Adrenal gland (tissue), 12 donors: ENCODE measurements around the gene WWP2. TPM values are rescaled to one million over a fixed set of nuclear protein-coding genes. Genes with fewer than 3 reads are reported as not detected.
A peak's percentile ranks its signal among the peaks of the same experiment; 100 is the strongest.

Source experiments
- DNase-seq, 7 donors: peaks; one replicate each; pipeline ENCODE4 v3.0.0-alpha.2; 2019 to 2020
- H3K27ac ChIP-seq, 5 donors: fragments of 200-600 bp; sonication (generic) in 4 of 5; 1 replicate in 3 of 5; 2 replicates in 2 of 5; pipeline versions ENCODE4 v1.5.1 to v1.8.0; 2016 to 2020; ENCODE audit warnings: mild to moderate bottlenecking in 1 of 5
- H3K27me3 ChIP-seq: fragments of 200-600 bp; 2 replicates; pipeline ENCODE4 v1.8.0; 2021
- H3K36me3 ChIP-seq, 2 donors: fragments of 200-600 bp; replicated peaks in 1 of 2; 1 replicate in 1 of 2; 2 replicates in 1 of 2; pipeline versions ENCODE4 v1.5.1 to v1.8.0; 2018 to 2022
- H3K4me1 ChIP-seq, 2 donors: fragments of 200-600 bp; replicated peaks in 1 of 2; 1 replicate in 1 of 2; 2 replicates in 1 of 2; pipeline versions ENCODE4 v1.5.1 to v1.8.0; 2018 to 2021
- H3K4me3 ChIP-seq, 4 donors: fragments of 200-600 bp; sonication (generic) in 3 of 4; one replicate each; pipeline ENCODE4 v1.5.1; 2016 to 2018
- H3K9me3 ChIP-seq, 3 donors: fragments of 200-600 bp; sonication (generic) in 1 of 3; replicated peaks in 1 of 3; 1 replicate in 2 of 3; 2 replicates in 1 of 3; pipeline versions ENCODE4 v1.5.1 to v1.8.0; 2016 to 2021
- POLR2A ChIP-seq, 2 donors: fragments of 450-650 bp; IDR thresholded peaks; one replicate each; pipeline ENCODE4 v1.6.1; 2017; ENCODE audit warnings: antibody characterized with exemption in 2 of 2, mild to moderate bottlenecking in 2 of 2, moderate library complexity in 1 of 2
- WGBS, 4 donors: extraction: QIAGEN DNeasy Blood & Tissue Kit in 2 of 4; methylation state at CpG; one replicate each; pipeline versions ENCODE4 v1.1.5 to v1.1.7; 2013 to 2017; 5-methylcytosine and 5-hydroxymethylcytosine counted together
- intact Hi-C, 2 donors: fragments of 100-400 bp; cut with DNase I; formaldehyde crosslinking; loops; one replicate each; pipeline versions ENCODE4 v1.14.1 to v1.15.0; 2022 to 2023
- polyA plus RNA-seq, 3 donors: library from polyadenylated mRNA; stranded (reverse); fragments of 200-250 nt in 2 of 3; fragments of 350-450 nt in 1 of 3; fragmentation: Illumina TruSeq in 1 of 3; extraction: RNeasy Lipid Tissue Mini Kit (QIAGEN cat#74804) in 1 of 3; gene quantifications; one replicate each; pipeline ENCODE4 v1.2.3, GENCODE V29; 2013 to 2014
- total RNA-seq, 9 donors: library from RNA; depleted of rRNA in 4 of 9; stranded (reverse); fragments of >200 nt in 4 of 9; fragments of 120-200 nt in 1 of 9; fragmentation: NEBNext Ultra II Directional in 1 of 9; extraction: Animal tissue kit (Norgen Biotek cat#: 25700) in 1 of 9; gene quantifications; one replicate each; pipeline versions ENCODE4 v1.1.0 to v1.2.4, GENCODE V29; 2013 to 2023
- TF ChIP-seq, protein P1 (sequence below), 6 experiments: fragments of 450-650 bp in 4 of 6; fragments of 200-600 bp in 2 of 6; sonication (generic) in 1 of 6; IDR thresholded peaks; 1 replicate in 5 of 6; 2 replicates in 1 of 6; pipeline versions ENCODE4 v1.5.1 to v1.8.0; 2016 to 2021; ENCODE audit warnings: antibody characterized with exemption in 6 of 6, mild to moderate bottlenecking in 2 of 6, moderate library complexity in 1 of 6
- donor health status: healthy with polysubstance abuse.
- donor health status: Bipolar disorder and iron deficiency.
- donor health status: DM: yes; HTN: yes; CAD: no.
- donor health status: DM: no; HTN: no; CAD: no.
- donor health status: DM: no; HTN: no; CAD: no.
- donor health status: DM: yes; HTN: yes; CAD: no.

WWP2 gene
- total and polyA plus RNA-seq, 12 donors = 28.3 to 99.8 (median 72.0) TPM

DNA sequence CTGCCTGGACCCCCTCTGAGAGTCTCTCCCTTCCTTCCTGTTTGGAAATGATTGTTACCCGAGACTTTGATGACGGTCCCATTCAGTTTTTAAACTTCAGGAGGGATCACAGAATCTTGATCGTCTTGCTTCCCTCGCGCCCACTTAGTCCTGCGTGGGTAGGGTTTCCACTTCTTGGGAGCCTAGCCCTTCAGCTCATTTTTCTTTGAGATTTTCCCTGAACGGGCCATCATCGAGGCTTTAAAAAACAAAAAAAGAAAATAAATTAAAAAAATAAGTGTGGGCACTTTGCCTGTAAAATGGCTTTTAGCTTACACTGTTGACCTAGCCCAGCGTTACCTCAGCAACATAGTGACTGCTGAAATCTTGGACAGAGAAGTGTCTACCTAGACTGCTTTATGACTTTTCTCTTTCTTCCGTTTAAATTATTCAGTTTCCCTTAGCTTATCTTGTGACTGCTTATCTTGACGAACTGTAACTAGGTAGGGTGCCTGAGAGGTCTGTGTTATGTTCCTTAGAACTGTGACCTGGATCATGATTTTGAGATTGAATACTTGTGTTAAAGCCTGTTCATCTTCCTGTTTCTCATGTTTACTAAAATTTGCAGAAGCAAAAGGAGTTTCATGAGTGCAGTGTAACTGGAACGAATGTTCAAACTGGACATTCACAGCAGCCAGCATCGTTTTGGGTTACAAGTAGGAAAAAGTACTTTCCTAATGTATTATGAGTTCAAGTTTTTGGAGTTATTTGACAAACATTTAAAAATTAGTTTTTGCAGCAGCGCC is 874 bp downstream of the WWP2 start:
- intact Hi-C loops = no loop called here
- H3K36me3 ChIP-seq = no peaks in the 10 kb centered on the region

DNA sequence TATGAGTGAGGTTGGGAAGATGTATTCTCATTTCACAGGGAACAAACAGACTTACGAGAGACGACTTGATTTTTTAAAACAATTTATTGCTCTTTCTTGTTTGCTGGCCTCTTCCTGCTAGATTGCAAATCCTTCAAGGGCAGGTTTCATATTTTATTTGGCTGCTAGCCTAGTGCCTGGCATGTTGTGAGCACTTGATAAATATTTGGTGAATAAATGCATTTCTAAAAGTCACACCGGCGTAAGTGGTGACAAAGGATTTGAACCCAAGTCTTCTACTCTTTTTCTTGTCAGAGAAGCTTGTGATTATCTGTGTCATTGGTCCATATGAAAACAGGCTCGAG is 1.4 kb downstream of the WWP2 start:
- no peak for TF ChIP-seq POLR2A (IDR thresholded peaks at IDR 0.05)
- TF ChIP-seq, protein P1, sequence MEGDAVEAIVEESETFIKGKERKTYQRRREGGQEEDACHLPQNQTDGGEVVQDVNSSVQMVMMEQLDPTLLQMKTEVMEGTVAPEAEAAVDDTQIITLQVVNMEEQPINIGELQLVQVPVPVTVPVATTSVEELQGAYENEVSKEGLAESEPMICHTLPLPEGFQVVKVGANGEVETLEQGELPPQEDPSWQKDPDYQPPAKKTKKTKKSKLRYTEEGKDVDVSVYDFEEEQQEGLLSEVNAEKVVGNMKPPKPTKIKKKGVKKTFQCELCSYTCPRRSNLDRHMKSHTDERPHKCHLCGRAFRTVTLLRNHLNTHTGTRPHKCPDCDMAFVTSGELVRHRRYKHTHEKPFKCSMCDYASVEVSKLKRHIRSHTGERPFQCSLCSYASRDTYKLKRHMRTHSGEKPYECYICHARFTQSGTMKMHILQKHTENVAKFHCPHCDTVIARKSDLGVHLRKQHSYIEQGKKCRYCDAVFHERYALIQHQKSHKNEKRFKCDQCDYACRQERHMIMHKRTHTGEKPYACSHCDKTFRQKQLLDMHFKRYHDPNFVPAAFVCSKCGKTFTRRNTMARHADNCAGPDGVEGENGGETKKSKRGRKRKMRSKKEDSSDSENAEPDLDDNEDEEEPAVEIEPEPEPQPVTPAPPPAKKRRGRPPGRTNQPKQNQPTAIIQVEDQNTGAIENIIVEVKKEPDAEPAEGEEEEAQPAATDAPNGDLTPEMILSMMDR (IDR thresholded peaks at IDR 0.05) = no peak
- Histone ChIP-seq H3K36me3 (no peaks in the 10 kb centered on the region), H3K27me3 (no peaks in the 10 kb centered on the region), H3K9me3 (no peaks in the 10 kb centered on the region), H3K4me3 (peak overlapping the region in 1 of 4 donors; percentile 99), H3K4me1 (peaks cover 6 to 16% of the 10 kb centered on the region in 2 donors), H3K27ac (peak overlapping the region; percentile 71 to 98 (median 90))
- peak in 2 of 7 donors; percentile 64 to 65 for DNase-seq
- 21 to 26% (median 25%) methylated on average over 5 of the region's 5 CpGs for WGBS, 4 donors
- intact Hi-C loops = no loop called here

More for the DNA sequence above, 874 bp downstream of the WWP2 start:
- peak overlapping the region; percentile 49 to 99 (median 87) for H3K4me3 ChIP-seq
- peak in 1 of 7 donors; percentile 33 for DNase-seq
- WGBS, 4 donors = 3 to 5% (median 4%) methylated on average over 14 of the region's 14 CpGs
- peaks cover 6 to 16% of the 10 kb centered on the region in 2 donors for H3K4me1 ChIP-seq
- peak overlapping the region; percentile 71 to 98 (median 90) for H3K27ac ChIP-seq
- no peaks in the 10 kb centered on the region for H3K9me3 ChIP-seq
- H3K27me3 ChIP-seq = no peaks in the 10 kb centered on the region
- TF ChIP-seq, protein P1 (IDR thresholded peaks at IDR 0.05) = no peak
- no peak for TF ChIP-seq POLR2A (IDR thresholded peaks at IDR 0.05)

DNA sequence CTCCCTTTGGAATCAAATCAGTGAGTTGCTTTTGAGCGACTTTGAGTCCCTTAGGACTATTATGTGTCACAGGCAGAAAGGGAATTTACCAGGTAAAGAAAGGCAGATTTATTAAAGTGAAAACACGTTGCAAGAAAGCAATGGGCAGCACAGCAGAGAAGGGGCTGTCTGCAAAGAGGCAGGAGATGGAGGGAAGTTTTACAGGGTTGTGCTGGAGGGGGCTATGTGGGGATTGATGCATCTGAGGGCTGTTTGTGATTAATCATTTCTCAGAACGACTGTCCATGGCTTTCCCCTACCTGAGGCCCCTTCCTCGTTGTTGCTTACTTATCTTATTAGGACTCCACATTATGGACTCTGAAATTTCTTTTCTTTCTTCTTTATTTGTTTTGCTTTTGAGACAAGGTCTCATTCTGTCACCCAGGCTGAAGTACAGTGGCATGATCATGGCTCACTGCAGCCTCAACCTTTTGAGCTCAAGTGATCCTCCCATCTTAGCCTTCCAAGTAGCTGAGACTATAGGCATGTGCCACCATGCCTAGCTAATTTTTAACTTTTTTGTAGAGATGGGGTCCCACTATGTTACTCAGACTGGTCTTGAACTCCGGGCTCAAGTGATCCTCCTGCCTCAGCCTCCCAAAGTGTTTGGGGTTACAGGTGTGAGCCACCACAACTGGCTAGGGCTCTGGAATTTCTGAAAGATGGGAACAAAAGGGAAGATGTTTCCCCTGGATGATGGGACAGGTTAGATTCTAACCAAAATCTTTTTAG is 5.5 kb downstream of the WWP2 start:
- WGBS, 4 donors = 79 to 82% (median 80%) methylated on average over 5 of the region's 5 CpGs
- Histone ChIP-seq H3K4me1 (peaks cover 17 to 21% of the 10 kb centered on the region in 2 donors), H3K36me3 (no peaks in the 10 kb centered on the region), H3K4me3 (no peak overlapping the region), H3K27me3 (no peaks in the 10 kb centered on the region), H3K27ac (no peak overlapping the region), H3K9me3 (no peaks in the 10 kb centered on the region)
- intact Hi-C loops = no loop called here
- TF ChIP-seq, protein P1 (IDR thresholded peaks at IDR 0.05) = no peak
- no peak for TF ChIP-seq POLR2A (IDR thresholded peaks at IDR 0.05)
- no peak for DNase-seq

DNA sequence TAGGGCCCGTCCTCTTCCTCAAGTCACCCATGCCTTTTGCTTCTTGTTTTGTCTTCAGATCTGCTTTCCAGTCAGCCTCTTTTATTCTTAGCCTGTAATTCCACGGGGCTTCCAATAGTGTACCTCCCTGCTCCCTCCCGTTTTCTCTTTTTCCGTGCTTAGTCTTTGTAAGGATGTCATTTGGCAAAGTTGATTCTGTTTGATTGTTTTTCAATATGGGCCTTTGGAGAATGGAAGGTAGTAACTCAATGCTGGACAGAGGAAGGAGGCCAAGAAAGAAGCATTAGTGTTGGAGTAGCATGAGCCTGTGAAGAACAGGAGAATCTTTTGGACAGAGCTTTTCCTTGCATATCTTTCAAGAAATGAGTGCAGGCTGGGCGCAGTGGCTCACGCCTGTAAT is 6.5 kb downstream of the WWP2 start:
- no peaks in the 10 kb centered on the region for H3K36me3 ChIP-seq
- TF ChIP-seq, protein P1 (IDR thresholded peaks at IDR 0.05) = no peak
- TF ChIP-seq POLR2A (IDR thresholded peaks at IDR 0.05) = no peak
- no peak overlapping the region for H3K27ac ChIP-seq
- H3K4me3 ChIP-seq = no peak overlapping the region
- intact Hi-C loops = no loop called here
- H3K4me1 ChIP-seq = peaks cover 17 to 25% of the 10 kb centered on the region in 2 donors
- H3K9me3 ChIP-seq = no peaks in the 10 kb centered on the region
- 85 to 96% (median 87%) methylated on average over 6 of the region's 6 CpGs for WGBS, 4 donors
- no peak for DNase-seq
- H3K27me3 ChIP-seq = no peaks in the 10 kb centered on the region
